Spleen (tissue), 3 donors: ENCODE results near the gene PKP4.

Experiments
- POLR2A ChIP-seq, 3 donors: fragments of 450-650 bp; IDR thresholded peaks; one replicate each; pipeline ENCODE4 v1.5.1; 2017; ENCODE audit warnings: antibody characterized with exemption in 3 of 3, mild to moderate bottlenecking in 1 of 3
- POLR2AphosphoS5 ChIP-seq, 3 donors: sonication (generic); formaldehyde crosslinking; IDR thresholded peaks; one replicate each; pipeline ENCODE4 v1.5.1; 2017; ENCODE audit warnings: antibody characterized with exemption in 3 of 3

- TF ChIP-seq POLR2AphosphoS5 (IDR thresholded peaks at IDR 0.05), result no peak
- no peak for TF ChIP-seq POLR2A (IDR thresholded peaks at IDR 0.05)
Measured at GRCh38 chr2:158486150-158486969, 29.6 kb downstream of the PKP4 start.
